Skin epidermis (tissue), 12 donors: ENCODE results near the gene RIBC2.
A peak's percentile ranks its signal among the peaks of the same experiment; 100 is the strongest.
"Not testable (repeated sequence)": the region's sequence is repeated elsewhere in the genome, so short reads cannot be mapped to it uniquely, and the experiment has no call there.

Experiments used
- H3K27ac ChIP-seq, 21 experiments: fragments of 200-600 bp; sonication (generic) in 11 of 21; one replicate each; pipeline ENCODE4 v1.5.0; 2020; ENCODE audit warnings: mild to moderate bottlenecking in 3 of 21, inconsistent platforms in 2 of 21, moderate library complexity in 2 of 21
- H3K4me3 ChIP-seq, 7 experiments: fragments of 200-600 bp; sonication (generic) in 2 of 7; one replicate each; pipeline ENCODE4 v1.5.0; 2020; ENCODE audit warnings: inconsistent platforms in 2 of 7, mild to moderate bottlenecking in 2 of 7, moderate library complexity in 1 of 7

The RIBC2 gene

DNA sequence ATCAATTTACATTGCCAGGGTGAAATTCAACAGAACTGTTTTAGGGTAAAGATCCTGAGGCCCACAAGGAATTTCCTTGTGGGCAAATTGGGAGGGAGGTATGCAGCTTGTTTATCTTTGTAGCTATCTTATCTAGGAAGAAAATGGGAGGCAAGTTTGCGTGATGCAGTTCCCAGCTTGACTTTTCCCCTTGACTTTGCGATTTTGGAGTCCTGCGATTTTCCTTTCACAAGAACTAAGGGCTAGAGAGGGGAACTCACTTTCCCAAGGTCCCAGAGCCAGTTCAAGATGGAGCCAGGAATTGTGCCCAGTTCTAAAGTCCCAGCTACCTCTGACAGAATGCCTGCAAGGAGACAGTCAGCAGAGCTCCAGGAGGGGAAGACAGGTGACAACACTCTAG, 30.7 kb downstream of the RIBC2 start:
- Histone ChIP-seq H3K4me3 (no peak overlapping the region), H3K27ac (no peak overlapping the region)

DNA sequence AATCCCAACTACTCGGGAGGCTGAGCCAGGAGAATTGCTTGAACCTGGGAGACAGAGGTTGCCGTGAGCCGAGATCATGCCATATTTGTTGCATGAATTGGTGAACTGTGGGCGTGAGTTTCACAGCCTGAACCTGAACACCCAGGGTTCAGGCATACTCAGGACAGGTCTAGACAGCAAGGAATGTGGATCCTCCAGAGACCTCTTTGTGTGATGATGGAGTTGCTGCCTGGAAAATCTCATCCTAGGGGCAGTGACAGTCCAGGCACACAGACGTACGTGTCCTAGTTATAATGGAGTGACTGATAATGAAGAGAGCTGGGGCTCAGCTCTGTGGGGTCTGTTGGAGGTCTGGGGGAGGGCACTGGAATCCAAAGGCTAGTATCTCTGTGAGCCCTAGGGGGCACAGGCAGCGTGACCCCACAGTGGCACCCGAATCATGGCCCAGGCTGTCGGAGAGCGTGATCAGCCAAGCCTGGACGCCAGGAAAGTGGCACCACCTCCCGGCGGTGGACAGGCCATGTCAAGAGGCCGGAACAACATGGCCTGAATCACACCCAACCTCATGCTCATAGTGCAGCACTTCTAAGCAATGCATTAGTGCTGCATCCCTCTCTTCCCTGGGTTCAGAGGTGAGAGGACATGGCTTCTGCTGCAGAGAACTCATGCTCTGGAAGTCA, 31.7 kb downstream of the RIBC2 start:
- H3K4me3 ChIP-seq = no peak overlapping the region
- no peak overlapping the region for H3K27ac ChIP-seq

DNA sequence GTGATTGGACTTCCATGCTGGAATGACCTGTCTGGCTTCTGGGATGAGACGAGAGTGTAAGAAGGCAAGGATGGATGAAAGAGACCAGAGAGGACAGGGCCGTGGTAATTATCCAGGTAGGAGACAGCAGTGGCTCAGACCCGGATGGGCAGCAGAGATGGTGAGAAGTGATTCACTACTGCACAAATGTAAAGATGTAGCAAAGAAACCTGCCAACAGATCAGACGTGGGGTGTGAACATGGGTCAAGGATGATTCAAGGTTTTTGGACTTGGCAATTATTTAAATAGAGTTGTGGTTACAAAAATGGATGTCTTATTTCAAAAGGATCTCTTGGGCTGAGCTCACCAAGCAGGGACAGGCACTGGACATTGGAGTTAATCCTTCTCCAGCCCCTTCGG, 32.7 kb downstream of the RIBC2 start:
- no peak overlapping the region for H3K4me3 ChIP-seq
- H3K27ac ChIP-seq = no peak overlapping the region

DNA sequence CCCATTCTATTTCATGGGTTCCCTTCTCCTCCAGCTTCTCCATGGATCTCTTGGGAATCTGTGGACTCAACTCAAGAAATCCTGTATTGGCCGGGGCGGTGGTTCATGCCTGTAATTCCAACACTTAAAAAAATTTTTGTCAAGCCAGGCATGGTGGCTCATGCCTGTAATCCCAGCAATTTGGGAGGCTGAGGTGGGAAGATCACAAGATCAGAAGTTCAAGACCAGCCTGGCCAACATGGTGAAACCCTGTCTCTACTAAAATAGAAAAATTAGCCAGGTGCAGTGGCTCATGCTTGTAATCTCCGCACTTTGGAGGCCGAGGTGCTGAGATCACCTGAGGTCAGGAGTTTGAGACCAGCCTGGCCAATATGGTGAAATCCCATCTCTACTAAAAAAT, 34.1 kb downstream of the RIBC2 start:
- not testable (repeated sequence) for H3K4me3 ChIP-seq

DNA sequence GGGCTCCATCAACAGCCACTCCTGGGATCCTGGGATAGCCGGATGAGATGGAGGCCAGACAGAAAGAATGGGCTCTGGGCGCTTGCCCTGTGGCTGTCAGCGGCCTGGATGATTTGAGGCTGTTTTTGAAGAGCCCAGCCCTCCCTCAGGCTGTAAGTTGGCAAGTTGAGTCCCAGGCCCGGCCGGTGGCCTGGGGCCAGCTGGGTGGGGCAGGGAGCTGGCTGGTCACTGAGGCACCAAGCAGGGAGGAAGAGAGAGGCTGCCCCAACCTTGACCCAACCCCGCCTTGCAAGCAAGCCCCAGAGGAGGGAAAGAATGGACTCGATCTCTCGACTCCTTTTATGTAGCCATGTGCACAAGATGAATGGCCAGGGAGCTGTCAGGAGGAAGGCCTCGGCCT, 34.9 kb downstream of the RIBC2 start:
- peak overlapping the region in 1 of 21 experiments; percentile 13 for H3K27ac ChIP-seq

More for the DNA sequence above, 34.1 kb downstream of the RIBC2 start:
- H3K27ac ChIP-seq = not testable (repeated sequence)

DNA sequence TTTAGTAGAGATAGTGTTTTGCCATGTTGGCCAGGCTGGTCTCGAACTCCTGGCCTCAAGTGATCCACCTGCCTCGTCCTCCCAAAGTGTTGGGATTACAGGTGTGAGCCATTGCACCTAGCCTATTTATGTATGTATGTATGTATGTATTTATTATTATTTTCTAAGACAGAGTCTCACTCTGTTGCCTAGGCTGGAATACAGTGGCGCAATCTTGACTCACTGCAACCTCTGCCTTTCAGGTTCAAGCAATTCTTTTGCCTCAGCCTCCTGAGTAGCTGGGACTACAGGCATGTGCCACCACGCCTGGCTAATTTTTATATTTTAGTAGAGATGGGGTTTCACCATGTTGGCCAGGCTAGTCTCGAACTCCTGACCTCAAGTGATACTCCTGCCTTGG, 35.9 kb downstream of the RIBC2 start:
- H3K27ac ChIP-seq = peak overlapping the region in 2 of 21 experiments; percentile 71 to 82
- not testable (repeated sequence) for H3K4me3 ChIP-seq

More for the DNA sequence above, 34.9 kb downstream of the RIBC2 start:
- H3K4me3 ChIP-seq = no peak overlapping the region

DNA sequence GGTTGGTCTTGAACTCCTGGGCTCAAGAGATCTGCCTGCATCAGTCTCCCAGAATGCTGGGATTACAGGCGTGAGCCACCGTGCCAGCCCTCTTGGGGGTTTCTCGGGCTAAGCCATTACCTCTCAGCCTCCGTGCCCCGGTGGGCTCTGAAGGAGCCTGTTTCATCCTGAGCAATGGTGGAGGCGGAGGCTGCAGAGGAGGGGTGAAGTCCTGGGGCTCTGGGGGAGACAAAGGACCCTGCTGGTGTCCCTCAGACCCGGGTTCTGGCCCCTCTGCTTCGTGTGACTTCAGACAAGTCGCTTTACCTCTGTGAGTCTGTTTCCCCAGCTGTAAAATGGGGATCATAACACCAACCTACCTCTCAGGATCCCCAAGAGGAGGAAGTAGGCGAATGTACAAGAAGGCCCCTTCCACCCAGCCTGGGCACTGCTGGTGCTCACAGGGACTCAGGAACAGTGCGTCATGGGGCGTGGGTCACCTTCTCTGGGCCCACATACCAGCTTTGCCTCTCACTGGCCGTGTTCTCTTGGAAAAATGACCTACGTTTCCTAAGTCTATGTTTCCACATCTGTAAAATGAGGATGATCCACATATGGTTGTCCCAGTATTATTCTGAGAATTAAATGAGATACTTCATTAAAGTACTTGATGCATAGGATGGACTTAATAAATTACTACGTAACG, 36.8 kb downstream of the RIBC2 start:
- H3K4me3 ChIP-seq = no peak overlapping the region
- peak overlapping the region in 18 of 21 experiments; percentile 7 to 82 (median 62) for H3K27ac ChIP-seq

DNA sequence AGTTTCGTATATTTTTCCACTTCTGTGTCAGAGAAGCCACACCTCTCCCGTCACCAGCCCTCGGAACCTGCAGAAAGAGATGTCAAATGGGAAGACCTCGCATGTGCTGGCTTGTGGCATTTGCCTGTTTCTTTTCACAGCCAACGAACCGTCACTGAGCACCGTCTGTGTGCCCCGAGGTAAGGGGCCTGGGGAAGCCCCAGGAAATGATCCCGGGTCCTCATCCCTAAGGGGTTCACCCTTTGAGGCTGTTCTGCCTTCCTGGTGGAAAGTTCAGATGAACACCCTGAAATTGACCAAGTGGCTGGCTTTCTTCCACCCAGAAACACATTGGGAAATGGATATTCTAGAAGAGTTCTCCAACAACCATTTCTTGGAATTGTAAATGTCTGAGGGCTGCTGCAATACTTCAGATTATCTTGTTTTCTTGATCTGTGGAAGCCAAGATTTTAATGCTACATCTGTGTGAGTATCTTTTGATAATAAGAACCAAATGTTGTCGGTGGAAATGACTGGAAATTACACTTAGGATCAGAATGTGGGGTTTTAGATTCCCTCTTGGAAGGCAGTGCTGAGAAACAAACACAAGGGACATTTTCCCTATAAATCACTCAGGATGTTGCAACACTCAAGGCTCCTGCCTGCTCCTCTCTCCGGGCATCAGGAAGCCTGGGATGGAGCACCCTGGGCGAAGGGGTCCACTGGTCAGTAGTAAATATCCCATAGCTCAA, 37.6 kb downstream of the RIBC2 start:
- H3K4me3 ChIP-seq = no peak overlapping the region
- peak overlapping the region in 18 of 21 experiments; percentile 13 to 85 (median 74) for H3K27ac ChIP-seq

DNA sequence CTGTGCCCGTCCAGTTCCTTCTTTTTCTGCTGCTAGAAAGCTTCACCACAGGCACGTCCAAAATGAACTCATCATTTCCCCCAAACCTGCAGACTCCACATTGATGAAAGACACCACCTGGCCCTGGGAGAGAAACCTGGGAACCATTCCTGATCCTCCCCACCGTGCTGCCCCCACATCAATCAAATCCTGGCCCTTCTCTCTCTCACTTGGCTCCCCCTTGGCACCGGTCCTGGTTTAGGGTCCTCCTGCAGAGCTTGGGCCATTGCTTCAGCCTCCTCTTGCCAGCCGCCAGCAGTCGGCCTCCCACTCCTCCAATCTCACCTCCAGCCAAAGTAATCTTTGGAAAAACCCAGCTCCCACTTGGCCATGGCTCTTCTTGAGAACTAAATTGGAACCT, 38.5 kb downstream of the RIBC2 start:
- Histone ChIP-seq H3K4me3 (no peak overlapping the region), H3K27ac (peak overlapping the region in 20 of 21 experiments; percentile 5 to 85 (median 68))

DNA sequence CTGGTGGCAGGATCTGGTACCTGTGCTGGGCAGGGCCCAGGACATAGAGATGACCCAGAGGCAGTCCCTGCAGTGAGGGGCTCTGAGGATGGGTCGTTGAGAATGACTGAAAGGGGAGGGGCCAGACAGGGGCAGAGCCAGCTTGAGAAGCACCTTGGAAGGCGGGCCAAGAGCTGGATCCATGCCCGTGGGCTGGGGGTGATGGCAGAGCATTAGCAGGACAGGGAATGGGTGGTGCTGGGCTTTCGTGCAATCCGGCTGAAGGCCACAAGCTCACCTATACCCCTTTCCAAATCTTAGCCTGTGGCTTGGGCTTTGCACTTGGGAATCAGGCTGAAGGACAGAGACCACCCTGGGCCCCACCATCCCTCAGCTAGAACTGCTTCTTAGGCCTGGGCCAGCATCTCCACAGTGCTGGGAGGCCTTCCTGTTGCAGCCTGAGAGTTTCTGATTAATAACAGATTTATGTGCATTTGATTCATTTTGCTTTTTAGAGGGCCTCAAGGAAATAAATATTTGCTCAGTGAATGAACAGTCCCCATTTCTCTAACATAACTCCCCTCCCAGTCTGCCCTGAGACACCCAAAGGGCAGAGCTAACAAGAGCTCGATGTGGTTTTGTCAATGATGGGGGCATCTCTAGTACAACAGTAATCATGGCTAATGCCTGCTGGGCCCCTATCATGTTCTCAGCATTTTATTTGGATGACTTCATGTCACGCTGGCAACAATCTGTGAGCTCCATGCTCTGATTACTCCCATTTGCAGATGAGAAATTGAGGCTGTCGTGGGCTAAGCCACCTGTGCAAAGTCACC, 39.3 kb downstream of the RIBC2 start:
- Histone ChIP-seq H3K4me3 (no peak overlapping the region), H3K27ac (peak overlapping the region in 18 of 21 experiments; percentile 37 to 85 (median 70))

DNA sequence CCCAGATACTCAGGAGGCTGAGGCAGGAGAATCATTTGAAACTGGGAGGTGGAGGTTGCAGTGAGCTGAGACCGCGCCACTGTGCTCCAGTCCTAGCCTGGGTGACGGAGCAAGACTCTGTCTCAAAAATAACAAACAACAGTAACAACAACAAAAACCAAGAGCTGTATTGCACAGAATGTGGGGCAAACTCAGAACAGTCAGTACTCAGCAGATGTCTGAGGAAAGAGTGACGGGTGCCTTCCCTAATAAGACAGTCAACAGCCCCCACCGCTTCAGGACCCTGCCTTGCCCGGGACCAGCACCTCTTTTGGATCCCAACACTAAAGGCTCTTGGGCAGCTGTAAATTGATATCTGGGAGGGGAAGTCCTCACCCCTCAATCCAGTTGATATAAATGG, 40.3 kb downstream of the RIBC2 start:
- peak overlapping the region in 17 of 21 experiments; percentile 25 to 85 (median 62) for H3K27ac ChIP-seq
- no peak overlapping the region for H3K4me3 ChIP-seq

DNA sequence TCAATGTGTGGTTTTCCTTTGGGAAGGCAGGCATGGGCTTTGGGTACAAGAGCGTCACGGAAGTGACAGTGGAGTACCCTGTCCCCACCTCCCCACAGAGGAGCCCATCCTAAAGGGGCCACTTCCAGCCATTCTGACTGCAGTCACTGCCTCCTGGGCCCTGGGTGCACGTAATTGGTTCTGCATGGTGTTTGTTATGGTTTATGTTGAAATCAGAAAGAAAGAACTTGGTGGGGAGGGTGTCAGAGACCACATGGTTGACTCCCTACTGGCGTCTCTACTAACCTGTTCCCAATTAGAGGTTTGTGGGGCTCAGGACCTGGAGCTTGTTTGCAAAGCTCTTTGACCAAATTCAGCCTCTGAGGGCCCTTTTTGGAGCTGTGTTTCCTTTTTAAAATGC, 40.8 kb downstream of the RIBC2 start:
- Histone ChIP-seq H3K4me3 (no peak overlapping the region), H3K27ac (peak overlapping the region in 14 of 21 experiments; percentile 25 to 85 (median 66))

DNA sequence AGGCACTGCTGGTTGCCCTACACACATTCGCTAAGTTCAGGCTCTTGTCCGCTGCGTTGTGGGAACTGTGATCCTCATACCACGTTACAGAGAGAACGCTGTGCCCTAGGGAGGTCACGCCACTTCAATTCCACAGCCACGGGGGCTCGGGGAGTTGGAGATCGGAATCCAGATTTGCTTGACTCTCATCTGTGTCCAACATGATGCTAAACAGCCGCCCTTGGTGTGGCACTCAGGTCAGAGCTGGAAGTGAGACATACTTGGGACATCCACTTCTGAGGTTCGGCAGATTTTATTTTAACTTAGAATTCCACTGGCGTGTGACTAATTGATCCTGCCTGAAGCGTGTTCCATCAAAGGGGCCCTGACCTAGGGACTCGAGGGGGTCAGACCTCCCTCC, 41.7 kb downstream of the RIBC2 start:
- no peak overlapping the region for H3K4me3 ChIP-seq
- H3K27ac ChIP-seq = peak overlapping the region in 11 of 21 experiments; percentile 1 to 73 (median 36)

DNA sequence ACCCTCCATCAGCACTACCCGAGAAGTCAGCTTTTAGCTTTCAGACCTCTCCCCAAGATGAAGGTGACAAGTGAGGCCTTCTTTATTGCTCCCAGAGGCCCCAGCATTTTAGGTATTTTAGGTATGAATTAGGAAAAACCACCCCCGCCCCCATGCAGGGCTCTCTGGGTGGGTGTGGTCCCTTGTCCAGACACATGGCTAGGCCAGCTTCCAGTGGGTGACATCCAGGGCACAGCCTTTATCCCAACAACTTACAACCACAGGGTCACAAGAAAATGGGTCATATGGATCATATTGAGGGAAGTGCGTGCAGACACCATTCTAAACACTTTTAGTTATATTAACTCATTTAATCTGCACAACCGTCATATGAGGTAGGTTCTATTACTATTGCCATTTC, 42.1 kb downstream of the RIBC2 start:
- Histone ChIP-seq H3K27ac (peak overlapping the region in 10 of 21 experiments; percentile 6 to 71 (median 33)), H3K4me3 (no peak overlapping the region)

DNA sequence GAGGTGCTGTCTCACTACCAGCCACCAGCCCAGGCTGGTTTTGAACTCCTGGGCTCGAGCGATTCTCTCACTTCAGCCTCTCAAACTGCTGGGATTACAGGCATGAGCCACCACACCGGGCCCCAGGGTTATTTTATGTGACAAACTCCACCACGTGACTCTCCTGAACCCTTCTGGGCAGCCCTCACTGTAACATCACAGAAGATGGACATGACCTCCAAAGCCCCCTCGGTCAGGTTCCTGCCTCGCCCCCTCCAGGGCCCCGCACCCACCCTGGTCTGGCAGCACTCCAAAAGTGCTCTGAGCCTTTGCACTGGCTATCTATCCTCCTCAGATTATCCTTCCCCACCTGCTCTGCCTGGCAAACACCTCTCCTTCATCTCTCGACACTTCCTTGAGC, 43.3 kb downstream of the RIBC2 start:
- Histone ChIP-seq H3K4me3 (no peak overlapping the region), H3K27ac (no peak overlapping the region)

DNA sequence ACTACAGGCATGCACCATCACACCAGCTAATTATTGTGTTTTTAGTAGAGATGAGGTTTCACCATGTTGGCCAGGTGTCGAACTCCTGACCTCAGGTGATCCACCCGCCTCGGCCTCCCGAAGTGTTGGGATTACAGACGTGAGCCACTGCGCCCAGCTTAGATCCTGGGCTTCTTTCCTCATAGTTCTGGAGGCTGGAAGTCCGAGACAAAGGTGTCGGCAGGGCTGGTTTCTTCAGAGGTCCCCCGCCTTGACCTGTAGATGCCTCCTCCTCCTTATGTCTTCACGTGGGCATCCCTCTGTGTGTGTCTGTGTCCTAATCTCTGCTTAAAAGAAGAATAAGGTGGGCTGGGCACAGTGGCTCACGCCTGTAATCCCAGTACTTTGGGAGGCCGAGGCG, 45.0 kb downstream of the RIBC2 start:
- peak overlapping the region in 1 of 21 experiments; percentile 67 for H3K27ac ChIP-seq
- no peak overlapping the region for H3K4me3 ChIP-seq

DNA sequence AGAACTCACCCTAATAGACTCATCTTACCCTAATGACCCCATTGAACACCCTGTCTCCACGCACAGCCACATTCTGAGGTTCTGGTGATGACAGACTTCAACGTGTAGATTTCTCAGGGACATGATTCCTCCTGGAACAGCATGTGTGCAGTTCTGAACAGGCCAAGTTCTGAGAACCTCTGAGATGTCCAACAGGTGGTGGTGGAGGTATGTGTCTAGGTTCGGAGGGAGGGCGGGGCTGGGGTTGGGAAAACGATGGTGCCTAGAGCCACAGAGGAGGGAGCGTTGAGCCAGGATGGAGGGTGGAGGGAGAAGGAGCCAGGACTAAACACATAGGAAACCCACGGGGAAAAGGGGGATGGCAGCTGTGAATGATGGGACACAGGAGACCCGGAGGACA, 45.7 kb downstream of the RIBC2 start:
- H3K27ac ChIP-seq = peak overlapping the region in 6 of 21 experiments; percentile 22 to 67 (median 58)
- no peak overlapping the region for H3K4me3 ChIP-seq

DNA sequence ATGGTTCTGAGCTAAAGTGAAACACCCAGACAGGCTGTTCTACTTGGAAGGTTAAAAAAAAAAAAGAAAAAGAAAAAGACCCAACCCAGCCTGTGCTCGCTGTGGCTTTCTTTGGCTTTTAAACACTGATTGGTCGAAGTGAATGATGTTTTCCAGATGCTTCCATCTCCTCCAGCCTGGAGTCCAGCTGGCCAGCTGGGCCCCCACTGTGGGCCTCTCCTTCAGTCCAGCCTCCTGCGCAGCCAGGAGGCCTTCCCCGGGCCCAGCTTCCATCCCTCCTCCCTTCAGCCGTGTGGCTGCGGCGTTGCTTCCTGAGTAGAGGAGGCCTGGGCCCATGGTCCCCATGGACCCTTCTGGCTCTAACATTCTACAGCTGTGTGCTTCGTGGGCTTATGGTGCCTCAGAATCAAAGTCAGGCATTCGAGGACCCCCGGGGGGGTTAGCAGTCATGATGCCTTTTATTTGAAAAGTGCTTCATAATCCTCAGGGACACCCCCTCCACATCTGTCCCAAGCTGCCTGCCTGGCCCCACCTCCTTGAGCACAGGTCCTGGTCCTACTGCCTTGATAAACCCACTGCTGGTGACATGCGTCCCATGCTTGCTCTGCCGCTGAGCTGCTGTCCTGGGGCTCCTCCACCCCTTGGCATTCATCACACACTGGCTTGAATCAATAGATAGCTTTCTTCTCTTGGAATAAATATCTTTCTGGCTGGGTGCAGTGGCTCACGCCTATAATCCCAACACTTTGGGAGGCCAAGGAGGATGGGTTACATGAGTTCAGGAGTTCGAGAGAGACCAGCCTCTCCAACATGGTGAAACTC, 47.0 kb downstream of the RIBC2 start:
- peak overlapping the region in 10 of 21 experiments; percentile 4 to 69 (median 53) for H3K27ac ChIP-seq
- H3K4me3 ChIP-seq = no peak overlapping the region
